Left ventricle myocardium inferior (tissue), 1 donor: ENCODE data around the gene PNCK. TPM values are rescaled to one million over a fixed set of nuclear protein-coding genes. Genes with fewer than 3 reads are reported as not detected.
"Not testable (repeated sequence)": the region's sequence is repeated elsewhere in the genome, so short reads cannot be mapped to it uniquely, and the experiment has no call there.

ENCODE experiments used
- DNase-seq: peaks from one replicate; pipeline ENCODE4 v3.0.0-alpha.2; 2020
- H3K27ac ChIP-seq: fragments of 200-600 bp; replicated peaks from 2 replicates; pipeline ENCODE4 v1.8.0; 2021
- H3K27me3 ChIP-seq: fragments of 200-600 bp; 2 replicates; pipeline ENCODE4 v1.8.0; 2021; ENCODE audit warnings: low read depth
- H3K36me3 ChIP-seq: fragments of 200-600 bp; 2 replicates; pipeline ENCODE4 v1.8.0; 2021
- H3K4me1 ChIP-seq: fragments of 200-600 bp; 2 replicates; pipeline ENCODE4 v1.8.0; 2021
- H3K4me3 ChIP-seq: fragments of 200-600 bp; 2 replicates; pipeline ENCODE4 v1.8.0; 2021; ENCODE audit warnings: mild to moderate bottlenecking, moderate library complexity
- H3K9me3 ChIP-seq: fragments of 200-600 bp; replicated peaks from 2 replicates; pipeline ENCODE4 v1.8.0; 2021
- intact Hi-C: fragments of 100-400 bp; cut with micrococcal nuclease; formaldehyde crosslinking; loops from one replicate; pipeline ENCODE4 v1.11.0; 2022
- total RNA-seq: library from RNA; stranded (reverse); fragmentation: NEBNext Ultra II Directional; extraction: Animal tissue kit (Norgen Biotek cat#: 25700); gene quantifications from one replicate; pipeline ENCODE4 v1.2.1, GENCODE V29; 2021
- TF ChIP-seq, protein P1 (sequence below): fragments of 200-600 bp; IDR thresholded peaks from 2 replicates; pipeline ENCODE4 v1.8.0; 2021; ENCODE audit warnings: antibody characterized with exemption, mild to moderate bottlenecking, borderline replicate concordance
- donor health status: DM: no; HTN: yes; CAD: no; lungs with severe emphysema.

The PNCK gene
- total RNA-seq, 1 donor from 2014 or later = 6.1 TPM

DNA sequence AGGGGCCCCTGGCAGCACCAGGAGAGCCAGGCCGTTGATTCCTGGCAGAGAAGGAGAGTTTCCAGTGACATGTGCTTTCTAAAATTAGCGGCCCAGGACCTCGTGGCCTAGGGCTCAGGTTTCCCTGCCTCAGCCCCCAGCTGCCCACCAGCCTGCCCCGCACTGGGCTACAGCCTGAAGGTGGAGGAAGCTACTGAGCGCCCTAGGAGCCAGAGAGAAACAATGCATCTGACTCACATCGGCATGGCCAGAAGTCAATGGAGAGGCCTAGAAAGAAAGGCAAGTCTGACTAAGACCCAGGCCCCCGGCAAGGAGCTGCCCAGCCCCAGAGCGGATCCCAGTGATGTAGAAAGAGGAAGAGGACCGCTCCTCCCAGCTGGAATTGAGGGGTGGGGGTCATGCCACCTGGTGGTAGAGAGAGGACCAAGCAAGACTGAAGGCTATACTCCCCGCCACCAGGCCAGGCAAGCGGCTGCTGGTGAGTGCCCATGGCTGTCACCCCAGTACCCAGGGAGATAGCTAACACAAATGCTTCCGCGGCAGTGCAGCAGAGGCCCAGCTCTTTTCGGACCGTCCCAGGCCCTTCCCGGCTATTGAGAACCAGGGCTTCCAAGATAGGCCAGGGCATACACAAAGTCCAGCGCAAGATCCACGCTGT, 31.9 kb upstream of the PNCK start:
- Histone ChIP-seq H3K4me3 (peak overlapping the region; percentile 57), H3K27ac (peak overlapping the region; percentile 85)
- intact Hi-C loops = not testable (repeated sequence)

GRCh38 chrX:153704631-153705402, 31.2 kb upstream of the PNCK start:
- Histone ChIP-seq H3K27ac (peak overlapping the region; percentile 85), H3K4me3 (peak overlapping the region; percentile 57), H3K4me1 (peaks cover 47% of the 10 kb centered on the region)
- intact Hi-C loops, H3K9me3 ChIP-seq, H3K27me3 ChIP-seq, DNase-seq, H3K36me3 ChIP-seq: not testable (repeated sequence)

More for the DNA sequence above, 31.9 kb upstream of the PNCK start:
- DNase-seq, H3K27me3 ChIP-seq, H3K9me3 ChIP-seq, H3K36me3 ChIP-seq: not testable (repeated sequence)
- TF ChIP-seq, protein P1, sequence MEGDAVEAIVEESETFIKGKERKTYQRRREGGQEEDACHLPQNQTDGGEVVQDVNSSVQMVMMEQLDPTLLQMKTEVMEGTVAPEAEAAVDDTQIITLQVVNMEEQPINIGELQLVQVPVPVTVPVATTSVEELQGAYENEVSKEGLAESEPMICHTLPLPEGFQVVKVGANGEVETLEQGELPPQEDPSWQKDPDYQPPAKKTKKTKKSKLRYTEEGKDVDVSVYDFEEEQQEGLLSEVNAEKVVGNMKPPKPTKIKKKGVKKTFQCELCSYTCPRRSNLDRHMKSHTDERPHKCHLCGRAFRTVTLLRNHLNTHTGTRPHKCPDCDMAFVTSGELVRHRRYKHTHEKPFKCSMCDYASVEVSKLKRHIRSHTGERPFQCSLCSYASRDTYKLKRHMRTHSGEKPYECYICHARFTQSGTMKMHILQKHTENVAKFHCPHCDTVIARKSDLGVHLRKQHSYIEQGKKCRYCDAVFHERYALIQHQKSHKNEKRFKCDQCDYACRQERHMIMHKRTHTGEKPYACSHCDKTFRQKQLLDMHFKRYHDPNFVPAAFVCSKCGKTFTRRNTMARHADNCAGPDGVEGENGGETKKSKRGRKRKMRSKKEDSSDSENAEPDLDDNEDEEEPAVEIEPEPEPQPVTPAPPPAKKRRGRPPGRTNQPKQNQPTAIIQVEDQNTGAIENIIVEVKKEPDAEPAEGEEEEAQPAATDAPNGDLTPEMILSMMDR = peak; percentile 42
- H3K4me1 ChIP-seq = peaks cover 51% of the 10 kb centered on the region

- Histone ChIP-seq H3K9me3 (no peaks in the 10 kb centered on the region), H3K4me1 (peaks cover 50% of the 10 kb centered on the region), H3K4me3 (no peak overlapping the region), H3K27me3 (no peaks in the 10 kb centered on the region), H3K27ac (peak overlapping the region; percentile 85), H3K36me3 (peaks cover 4% of the 10 kb centered on the region)
- DNase-seq = no peak
- intact Hi-C loops = no loop called here
- TF ChIP-seq, protein P1 = no peak
Observed at GRCh38 chrX:153704021-153704526, 30.5 kb upstream of the PNCK start.

DNA sequence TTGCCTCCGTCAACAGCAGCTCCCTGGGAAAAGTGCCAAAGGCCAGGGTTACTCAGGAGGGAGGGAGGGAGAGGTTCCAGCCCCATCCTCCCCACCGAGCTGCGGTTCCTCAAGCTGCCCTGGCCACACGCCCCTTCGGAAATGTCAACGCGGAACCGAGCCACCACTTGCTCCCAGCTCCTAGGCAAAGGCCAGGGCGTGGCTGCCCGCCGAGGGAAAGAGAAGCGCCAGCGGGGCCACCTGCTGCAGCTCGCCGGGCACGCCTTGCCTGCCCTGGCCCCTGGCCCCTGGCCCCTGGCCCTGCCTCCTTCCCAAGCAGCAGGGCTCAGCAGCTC, 29.4 kb upstream of the PNCK start:
- TF ChIP-seq, protein P1 = no peak
- intact Hi-C loops = no loop called here
- peak; percentile 42 for DNase-seq
- Histone ChIP-seq H3K27me3 (no peaks in the 10 kb centered on the region), H3K36me3 (peaks cover 4% of the 10 kb centered on the region), H3K4me1 (peaks cover 48% of the 10 kb centered on the region), H3K9me3 (no peaks in the 10 kb centered on the region), H3K4me3 (no peak overlapping the region), H3K27ac (peak overlapping the region; percentile 85)

- H3K36me3 ChIP-seq = peaks cover 4% of the 10 kb centered on the region
- no peaks in the 10 kb centered on the region for H3K27me3 ChIP-seq
- intact Hi-C loops = no loop called here
- H3K27ac ChIP-seq = peak overlapping the region; percentile 85
- peaks cover 43% of the 10 kb centered on the region for H3K4me1 ChIP-seq
- H3K9me3 ChIP-seq = no peaks in the 10 kb centered on the region
- H3K4me3 ChIP-seq = no peak overlapping the region
- DNase-seq = no peak
- TF ChIP-seq, protein P1 = no peak
Observed at GRCh38 chrX:153702336-153703035, 28.9 kb upstream of the PNCK start.
